Measurements from ENCODE around the gene SEMA6D. TPM values are rescaled to one million over a fixed set of nuclear protein-coding genes. Genes with fewer than 3 reads are reported as not detected.

SEMA6D gene
- total and polyA plus RNA-seq, 12 donors: 1.4 to 20.1 (median 11.9) TPM

DNA sequence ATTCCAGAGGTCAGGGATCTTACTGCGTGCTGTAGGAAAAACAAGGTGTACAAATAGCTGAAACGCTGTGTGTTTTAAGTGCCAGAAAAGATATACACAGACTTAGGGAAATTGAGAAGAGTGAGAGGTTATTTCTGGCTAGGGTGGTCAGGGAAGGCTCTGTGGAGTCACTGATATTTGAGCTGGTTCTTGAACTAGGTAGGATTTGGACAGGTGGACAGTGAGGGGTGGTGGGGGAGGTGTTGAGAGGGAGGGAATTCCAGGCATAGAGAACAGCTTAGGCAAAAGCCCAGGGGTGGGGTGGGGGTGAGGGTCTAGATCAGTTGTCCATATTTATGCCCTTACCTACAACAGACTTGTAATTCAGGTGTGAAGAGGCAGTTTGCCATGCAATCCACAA, 7.0 kb downstream of the SEMA6D start:
- intact Hi-C loops (cut with DNase I): loop anchor here in 2 of 10 donors (2.0 to 10.0 kb wide), 2 partner anchors 48 to 70 kb away; no protein-coding TSS in a partner anchor
- Histone ChIP-seq H3K27ac (peak overlapping the region in 5 of 10 donors; percentile 3 to 86 (median 14)), H3K9me3 (no peaks in the 10 kb centered on the region), H3K4me1 (peaks cover 5 to 97% (median 62%) of the 10 kb centered on the region in 9 donors), H3K4me3 (no peak overlapping the region), H3K36me3 (no peaks in the 10 kb centered on the region), H3K27me3 (peaks cover 0 to 14% (median 0%) of the 10 kb centered on the region in 7 donors)
- DNase-seq (no peak), ATAC-seq (no peak)
- WGBS, 2 donors: 51 to 70% methylated on average over 2 of the region's 2 CpGs
- TF ChIP-seq, protein P1, sequence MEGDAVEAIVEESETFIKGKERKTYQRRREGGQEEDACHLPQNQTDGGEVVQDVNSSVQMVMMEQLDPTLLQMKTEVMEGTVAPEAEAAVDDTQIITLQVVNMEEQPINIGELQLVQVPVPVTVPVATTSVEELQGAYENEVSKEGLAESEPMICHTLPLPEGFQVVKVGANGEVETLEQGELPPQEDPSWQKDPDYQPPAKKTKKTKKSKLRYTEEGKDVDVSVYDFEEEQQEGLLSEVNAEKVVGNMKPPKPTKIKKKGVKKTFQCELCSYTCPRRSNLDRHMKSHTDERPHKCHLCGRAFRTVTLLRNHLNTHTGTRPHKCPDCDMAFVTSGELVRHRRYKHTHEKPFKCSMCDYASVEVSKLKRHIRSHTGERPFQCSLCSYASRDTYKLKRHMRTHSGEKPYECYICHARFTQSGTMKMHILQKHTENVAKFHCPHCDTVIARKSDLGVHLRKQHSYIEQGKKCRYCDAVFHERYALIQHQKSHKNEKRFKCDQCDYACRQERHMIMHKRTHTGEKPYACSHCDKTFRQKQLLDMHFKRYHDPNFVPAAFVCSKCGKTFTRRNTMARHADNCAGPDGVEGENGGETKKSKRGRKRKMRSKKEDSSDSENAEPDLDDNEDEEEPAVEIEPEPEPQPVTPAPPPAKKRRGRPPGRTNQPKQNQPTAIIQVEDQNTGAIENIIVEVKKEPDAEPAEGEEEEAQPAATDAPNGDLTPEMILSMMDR (IDR thresholded peaks at IDR 0.05): no peak

DNA sequence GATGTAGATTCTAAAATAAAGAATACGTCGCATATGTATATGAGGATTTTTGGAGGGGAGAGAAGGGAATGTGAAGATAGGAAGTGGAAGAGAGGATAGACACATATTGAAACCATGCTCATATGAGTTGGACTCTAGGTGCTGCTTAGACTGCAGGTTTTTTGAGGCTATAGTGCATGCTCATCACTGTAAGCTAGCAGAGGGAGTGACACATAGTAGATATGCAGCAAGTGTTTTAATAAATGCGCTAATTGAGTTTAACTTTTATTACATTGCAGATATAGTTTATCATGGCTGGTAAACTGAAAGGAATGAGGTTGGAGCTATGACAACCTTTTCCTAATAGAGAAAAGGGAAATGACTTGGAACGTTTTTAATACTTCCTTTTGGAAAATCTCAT, 7.7 kb downstream of the SEMA6D start:
- peak overlapping the region in 6 of 10 donors; percentile 66 to 88 (median 84) for H3K27ac ChIP-seq
- intact Hi-C loops (cut with DNase I): loop anchor here in 2 of 10 donors (2.0 to 10.0 kb wide), 2 partner anchors 48 to 70 kb away; no protein-coding TSS in a partner anchor
- H3K27me3 ChIP-seq: peaks cover 0 to 7% (median 0%) of the 10 kb centered on the region in 7 donors
- no peaks in the 10 kb centered on the region for H3K9me3 ChIP-seq
- H3K4me3 ChIP-seq: no peak overlapping the region
- ATAC-seq: no peak
- 63 to 71% methylated on average over 4 of the region's 4 CpGs for WGBS, 2 donors
- no peaks in the 10 kb centered on the region for H3K36me3 ChIP-seq
- DNase-seq: no peak
- H3K4me1 ChIP-seq: peaks cover 5 to 95% (median 63%) of the 10 kb centered on the region in 9 donors
- TF ChIP-seq, protein P1 (IDR thresholded peaks at IDR 0.05): no peak

- TF ChIP-seq, protein P1 (IDR thresholded peaks at IDR 0.05): no peak
- peak; percentile 85 to 97 (median 95) for ATAC-seq
- no peaks in the 10 kb centered on the region for H3K27me3 ChIP-seq
- H3K9me3 ChIP-seq: no peaks in the 10 kb centered on the region
- peak overlapping the region; percentile 14 to 88 (median 82) for H3K27ac ChIP-seq
- H3K4me3 ChIP-seq: no peak overlapping the region
- WGBS, 2 donors: 30 to 50% methylated on average over 6 of the region's 6 CpGs
- H3K36me3 ChIP-seq: no peaks in the 10 kb centered on the region
- intact Hi-C loops (cut with DNase I): loop anchor here in 2 of 10 donors (2.0 to 10.0 kb wide), 2 partner anchors 47 to 69 kb away; no protein-coding TSS in a partner anchor
- peaks cover 5 to 89% (median 59%) of the 10 kb centered on the region in 9 donors for H3K4me1 ChIP-seq
- DNase-seq: peak; percentile 35 to 72
Measured at GRCh38 chr15:47725906-47726305, 8.6 kb downstream of the SEMA6D start.

DNA sequence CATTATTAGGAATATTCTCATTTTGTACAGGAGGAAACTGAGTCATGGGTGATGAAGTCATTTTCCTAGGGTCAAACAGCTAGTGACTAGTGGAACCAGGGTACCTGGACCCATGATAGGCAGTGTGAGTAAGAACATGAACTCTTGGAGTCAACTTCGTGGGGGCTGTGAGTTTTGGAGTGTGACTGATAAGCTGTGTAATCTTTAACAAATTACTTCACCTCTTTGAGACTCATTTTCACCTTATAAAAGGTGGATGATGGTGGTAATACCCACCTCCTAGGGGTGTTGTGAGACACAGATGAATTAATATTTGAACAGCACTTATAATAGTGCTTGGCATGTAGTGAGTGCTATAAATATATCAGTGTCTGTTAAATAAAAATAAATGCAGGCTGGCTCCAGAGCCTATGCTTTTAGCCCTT, 9.1 kb downstream of the SEMA6D start:
- 13 to 46% methylated on average over 1 of the region's 1 CpG for WGBS, 2 donors
- TF ChIP-seq, protein P1 (IDR thresholded peaks at IDR 0.05): no peak
- ATAC-seq (peak; percentile 56 to 89 (median 84)), DNase-seq (no peak)
- H3K27me3 ChIP-seq: no peaks in the 10 kb centered on the region
- H3K27ac ChIP-seq: peak overlapping the region; percentile 14 to 88 (median 82)
- peak overlapping the region in 1 of 10 donors; percentile 3 for H3K4me3 ChIP-seq
- peaks cover 5 to 89% (median 59%) of the 10 kb centered on the region in 9 donors for H3K4me1 ChIP-seq
- intact Hi-C loops (cut with DNase I): loop anchor here in 1 of 10 donors (10.0 kb wide), 1 partner anchor 68 kb away; no protein-coding TSS in a partner anchor
- no peaks in the 10 kb centered on the region for H3K9me3 ChIP-seq
- H3K36me3 ChIP-seq: no peaks in the 10 kb centered on the region
